ENCODE measurements around the gene TMEM184A. TPM values are rescaled to one million over a fixed set of nuclear protein-coding genes. Genes with fewer than 3 reads are reported as not detected.
"Not testable (repeated sequence)": the region's sequence is repeated elsewhere in the genome, so short reads cannot be mapped to it uniquely, and the experiment has no call there.

Gene TMEM184A
- total RNA-seq, 2 donors from 2014 or later: 4.6 to 5.1 TPM

- no peak overlapping the region for H3K27ac Mint-ChIP-seq
- Histone ChIP-seq H3K27ac (ENCODE audit: low read depth, low read length) (no peak overlapping the region), H3K27me3 (ENCODE audit: control insufficient read depth, insufficient read depth, low read length, poor library complexity, severe bottlenecking) (no peaks in the 10 kb centered on the region), H3K9ac (ENCODE audit: extremely low read depth, low read length, poor library complexity, severe bottlenecking) (no peak overlapping the region), H3K36me3 (ENCODE audit: control insufficient read depth, insufficient read depth, low read length) (no peaks in the 10 kb centered on the region), H3K9me3 (ENCODE audit: control insufficient read depth, low read length) (peaks cover 8% of the 10 kb centered on the region), H3K4me3 (ENCODE audit: low read length) (no peak overlapping the region), H3K4me1 (ENCODE audit: control insufficient read depth, insufficient read depth, low read length) (no peaks in the 10 kb centered on the region)
- no peak for DNase-seq
- H3K27me3 Mint-ChIP-seq (ENCODE audit: insufficient read depth): no peaks in the 10 kb centered on the region
- no peaks in the 10 kb centered on the region for H3K36me3 Mint-ChIP-seq (ENCODE audit: low read depth)
- 91 to 95% methylated on average over 14 to 18 of the region's 18 CpGs for WGBS, 2 experiments (ENCODE audit: insufficient coverage in 1 of 2, insufficient read length in 1 of 2)
- H3K9me3 Mint-ChIP-seq: peaks cover 3% of the 10 kb centered on the region
- H3K4me3 Mint-ChIP-seq: no peak overlapping the region
- no peak for TF ChIP-seq CTCF (conservative IDR thresholded peaks at IDR 0.05)
- H3K4me1 Mint-ChIP-seq: no peaks in the 10 kb centered on the region
Measured at GRCh38 chr7:1516586-1517251, 39.3 kb downstream of the TMEM184A start.

GRCh38 chr7:1515509-1515967, 40.5 kb downstream of the TMEM184A start:
- H3K9me3 Mint-ChIP-seq; H3K27me3 ChIP-seq (ENCODE audit: control insufficient read depth, insufficient read depth, low read length, poor library complexity, severe bottlenecking); H3K4me1 Mint-ChIP-seq; H3K4me3 ChIP-seq (ENCODE audit: low read length); H3K9me3 ChIP-seq (ENCODE audit: control insufficient read depth, low read length); H3K36me3 ChIP-seq (ENCODE audit: control insufficient read depth, insufficient read depth, low read length); H3K9ac ChIP-seq (ENCODE audit: extremely low read depth, low read length, poor library complexity, severe bottlenecking); H3K27ac ChIP-seq (ENCODE audit: low read depth, low read length); H3K36me3 Mint-ChIP-seq (ENCODE audit: low read depth); DNase-seq; H3K4me3 Mint-ChIP-seq; H3K27me3 Mint-ChIP-seq (ENCODE audit: insufficient read depth); H3K4me1 ChIP-seq (ENCODE audit: control insufficient read depth, insufficient read depth, low read length); H3K27ac Mint-ChIP-seq: not testable (repeated sequence)
- 92% methylated on average over 10 to 17 of the region's 17 CpGs for WGBS, 2 experiments (ENCODE audit: insufficient coverage in 1 of 2, insufficient read length in 1 of 2)

- Histone ChIP-seq H3K4me3 (ENCODE audit: low read length) (no peak overlapping the region), H3K27ac (ENCODE audit: low read depth, low read length) (no peak overlapping the region), H3K4me1 (ENCODE audit: control insufficient read depth, insufficient read depth, low read length) (no peaks in the 10 kb centered on the region), H3K27me3 (ENCODE audit: control insufficient read depth, insufficient read depth, low read length, poor library complexity, severe bottlenecking) (no peaks in the 10 kb centered on the region), H3K9me3 (ENCODE audit: control insufficient read depth, low read length) (peaks cover 8% of the 10 kb centered on the region), H3K36me3 (ENCODE audit: control insufficient read depth, insufficient read depth, low read length) (no peaks in the 10 kb centered on the region), H3K9ac (ENCODE audit: extremely low read depth, low read length, poor library complexity, severe bottlenecking) (no peak overlapping the region)
- TF ChIP-seq CTCF (conservative IDR thresholded peaks at IDR 0.05): no peak
- Mint-ChIP-seq H3K4me3 (no peak overlapping the region), H3K27ac (no peak overlapping the region), H3K9me3 (peaks cover under 1% of the 10 kb centered on the region), H3K4me1 (no peaks in the 10 kb centered on the region), H3K27me3 (ENCODE audit: insufficient read depth) (no peaks in the 10 kb centered on the region), H3K36me3 (ENCODE audit: low read depth) (no peaks in the 10 kb centered on the region)
- DNase-seq: no peak
- WGBS, 2 experiments (ENCODE audit: insufficient coverage in 1 of 2, insufficient read length in 1 of 2): 79 to 90% methylated on average over 4 of the region's 4 CpGs
Measured at GRCh38 chr7:1514995-1515401, 41.0 kb downstream of the TMEM184A start.

GRCh38 chr7:1514407-1514806, 41.6 kb downstream of the TMEM184A start:
- WGBS, 2 experiments (ENCODE audit: insufficient coverage in 1 of 2, insufficient read length in 1 of 2): 89 to 93% methylated on average over 8 to 12 of the region's 12 CpGs
- H3K4me3 Mint-ChIP-seq: no peak overlapping the region

More at GRCh38 chr7:1514407-1514806, 41.6 kb downstream of the TMEM184A start:
- DNase-seq: no peak
- Histone ChIP-seq H3K4me3 (ENCODE audit: low read length) (no peak overlapping the region), H3K9me3 (ENCODE audit: control insufficient read depth, low read length) (peaks cover 8% of the 10 kb centered on the region), H3K36me3 (ENCODE audit: control insufficient read depth, insufficient read depth, low read length) (no peaks in the 10 kb centered on the region), H3K4me1 (ENCODE audit: control insufficient read depth, insufficient read depth, low read length) (no peaks in the 10 kb centered on the region), H3K27me3 (ENCODE audit: control insufficient read depth, insufficient read depth, low read length, poor library complexity, severe bottlenecking) (no peaks in the 10 kb centered on the region), H3K9ac (ENCODE audit: extremely low read depth, low read length, poor library complexity, severe bottlenecking) (no peak overlapping the region), H3K27ac (ENCODE audit: low read depth, low read length) (no peak overlapping the region)
- Mint-ChIP-seq H3K36me3 (ENCODE audit: low read depth) (no peaks in the 10 kb centered on the region), H3K27me3 (ENCODE audit: insufficient read depth) (no peaks in the 10 kb centered on the region), H3K4me1 (no peaks in the 10 kb centered on the region), H3K9me3 (no peaks in the 10 kb centered on the region), H3K27ac (no peak overlapping the region)
- TF ChIP-seq CTCF (conservative IDR thresholded peaks at IDR 0.05): no peak
